Cortex of kidney (tissue), 1 donor: ENCODE data around the gene CLEC18B.
"Not testable (repeated sequence)": the region's sequence is repeated elsewhere in the genome, so short reads cannot be mapped to it uniquely, and the experiment has no call there.

Experiments
- DNase-seq: peaks from one replicate; lab custom pipeline; 2025; lab: John Stamatoyannopoulos, UW

Gene CLEC18B

GRCh38 chr16:74443624-74444346 is 22.5 kb upstream of the CLEC18B start:
- DNase-seq: not testable (repeated sequence)

GRCh38 chr16:74439685-74440084 is 18.4 kb upstream of the CLEC18B start:
- no peak for DNase-seq

GRCh38 chr16:74438492-74438979 is 17.3 kb upstream of the CLEC18B start:
- no peak for DNase-seq

- no peak for DNase-seq
These were observed 10.2 kb upstream of the CLEC18B start for GRCh38 chr16:74431516-74431915.

DNA sequence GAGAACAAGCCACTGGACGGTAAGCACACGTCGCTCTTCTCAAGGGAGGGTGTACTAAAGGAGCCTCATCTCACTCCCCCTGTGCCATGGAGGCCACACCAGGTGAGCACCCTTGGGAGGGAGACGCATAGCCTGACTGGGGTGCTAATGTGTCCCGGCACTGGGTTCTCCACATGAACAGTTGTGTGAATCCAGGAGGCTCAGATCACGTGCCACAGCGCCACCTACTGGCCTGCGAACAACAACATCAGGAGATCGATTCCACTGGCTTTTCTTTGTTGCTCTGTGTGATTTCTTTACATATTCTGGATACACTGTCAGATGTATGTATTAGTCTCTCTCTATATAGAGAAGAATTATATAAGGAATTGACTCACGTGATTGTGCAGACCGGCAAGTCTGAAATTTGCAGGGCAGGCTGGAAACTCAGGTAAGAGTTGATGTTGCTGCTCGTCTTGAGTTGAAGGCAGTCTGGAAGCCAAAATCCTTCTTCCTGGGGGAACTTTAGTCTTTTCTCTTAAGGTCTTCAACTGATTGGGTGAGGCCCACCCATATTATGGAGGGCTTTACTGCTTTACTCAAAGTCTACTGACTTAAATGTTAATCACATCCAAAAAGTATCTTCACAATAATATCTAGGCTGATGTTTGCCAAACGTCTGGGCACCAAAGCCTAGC is 8.9 kb upstream of the CLEC18B start:
- not testable (repeated sequence) for DNase-seq

- not testable (repeated sequence) for DNase-seq
These were observed 7.2 kb upstream of the CLEC18B start for GRCh38 chr16:74428493-74428892.

DNA sequence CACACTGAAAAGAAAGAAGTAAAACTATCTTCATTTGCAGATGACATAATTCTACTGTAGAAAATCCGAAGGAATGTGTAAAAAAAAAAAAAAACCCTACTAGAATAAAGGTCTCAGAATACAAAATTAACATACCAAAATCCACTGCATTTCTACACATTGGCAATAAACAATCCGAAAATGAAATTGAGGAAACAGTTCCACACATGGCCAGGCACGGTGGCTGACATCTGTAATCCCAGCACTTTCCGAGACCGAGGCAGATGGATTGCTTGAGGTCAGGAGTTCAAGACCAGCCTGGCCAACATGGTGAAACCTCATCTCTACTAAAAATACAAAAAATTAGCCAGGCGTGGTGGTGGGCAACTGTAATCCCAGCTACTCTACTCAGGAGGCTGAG is 4.5 kb upstream of the CLEC18B start:
- DNase-seq: not testable (repeated sequence)

DNA sequence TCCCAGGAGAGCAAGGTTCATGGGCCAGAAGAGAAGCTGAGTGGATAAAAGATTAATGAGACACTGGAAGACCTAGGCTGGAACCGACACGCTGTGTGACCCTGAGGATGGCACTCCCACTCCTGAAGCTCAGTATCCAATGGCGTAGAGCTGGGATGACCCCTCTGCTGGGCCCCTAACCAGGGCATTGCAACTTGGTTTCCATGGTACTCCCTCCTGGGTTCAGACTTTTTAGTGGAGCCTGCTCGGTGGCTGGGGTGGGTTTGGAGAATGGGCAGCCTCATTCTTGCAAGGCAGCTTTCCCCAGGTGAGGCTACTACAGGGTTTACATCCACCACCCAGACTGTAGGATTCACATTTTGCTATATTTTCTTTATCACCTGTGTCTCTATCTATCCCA is 2.4 kb upstream of the CLEC18B start:
- DNase-seq: not testable (repeated sequence)

- DNase-seq: not testable (repeated sequence)
These were observed 808 bp upstream of the CLEC18B start for GRCh38 chr16:74422086-74422485.

DNA sequence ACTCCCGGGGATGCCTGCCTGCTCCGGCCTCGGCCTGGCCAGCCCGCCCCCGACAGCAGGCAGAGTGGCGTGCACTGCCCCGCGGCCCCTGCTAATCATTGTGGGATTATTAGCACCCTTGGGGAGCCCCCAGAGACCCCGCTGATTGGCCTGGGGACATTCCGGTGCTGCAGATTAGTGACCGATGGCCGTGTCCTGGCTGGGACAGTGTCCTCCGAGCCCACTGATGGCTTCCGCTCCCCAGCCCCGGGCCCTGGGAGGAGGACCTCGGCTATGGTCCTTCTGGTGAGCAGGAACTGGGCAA is 156 bp upstream of the CLEC18B start:
- DNase-seq: not testable (repeated sequence)

- not testable (repeated sequence) for DNase-seq
These were observed 1.5 kb downstream of the CLEC18B start for GRCh38 chr16:74419811-74420210.

GRCh38 chr16:74417897-74418296 is 3.4 kb downstream of the CLEC18B start:
- not testable (repeated sequence) for DNase-seq

- DNase-seq: not testable (repeated sequence)
These were observed 7.4 kb downstream of the CLEC18B start for GRCh38 chr16:74413920-74414319.

GRCh38 chr16:74413485-74413884 is 7.8 kb downstream of the CLEC18B start:
- DNase-seq: not testable (repeated sequence)

- not testable (repeated sequence) for DNase-seq
These were observed 8.4 kb downstream of the CLEC18B start for GRCh38 chr16:74412775-74413390.

- not testable (repeated sequence) for DNase-seq
These were observed 9.0 kb downstream of the CLEC18B start for GRCh38 chr16:74412138-74412774.

DNA sequence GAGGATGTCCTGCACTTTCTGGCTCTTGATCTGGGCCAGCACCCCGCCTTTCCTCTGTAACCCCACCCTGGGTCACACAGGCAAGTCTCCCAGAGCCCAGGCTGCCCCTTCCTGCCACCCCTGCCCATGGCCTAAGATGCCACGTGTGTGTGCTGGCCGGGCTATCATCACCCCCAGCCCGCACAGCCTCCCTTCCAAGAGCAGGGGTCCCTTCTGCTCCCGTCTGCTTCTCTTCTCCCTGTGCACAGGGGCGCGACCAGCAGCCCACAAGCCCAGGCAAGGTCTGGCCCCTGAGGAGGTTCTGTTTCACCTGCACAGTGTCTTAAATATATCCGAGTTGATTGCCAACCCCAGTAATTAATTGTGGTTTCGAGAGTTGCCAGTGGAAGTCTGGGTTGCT is 10.3 kb downstream of the CLEC18B start:
- not testable (repeated sequence) for DNase-seq

GRCh38 chr16:74410057-74410957 is 11.0 kb downstream of the CLEC18B start:
- not testable (repeated sequence) for DNase-seq

DNA sequence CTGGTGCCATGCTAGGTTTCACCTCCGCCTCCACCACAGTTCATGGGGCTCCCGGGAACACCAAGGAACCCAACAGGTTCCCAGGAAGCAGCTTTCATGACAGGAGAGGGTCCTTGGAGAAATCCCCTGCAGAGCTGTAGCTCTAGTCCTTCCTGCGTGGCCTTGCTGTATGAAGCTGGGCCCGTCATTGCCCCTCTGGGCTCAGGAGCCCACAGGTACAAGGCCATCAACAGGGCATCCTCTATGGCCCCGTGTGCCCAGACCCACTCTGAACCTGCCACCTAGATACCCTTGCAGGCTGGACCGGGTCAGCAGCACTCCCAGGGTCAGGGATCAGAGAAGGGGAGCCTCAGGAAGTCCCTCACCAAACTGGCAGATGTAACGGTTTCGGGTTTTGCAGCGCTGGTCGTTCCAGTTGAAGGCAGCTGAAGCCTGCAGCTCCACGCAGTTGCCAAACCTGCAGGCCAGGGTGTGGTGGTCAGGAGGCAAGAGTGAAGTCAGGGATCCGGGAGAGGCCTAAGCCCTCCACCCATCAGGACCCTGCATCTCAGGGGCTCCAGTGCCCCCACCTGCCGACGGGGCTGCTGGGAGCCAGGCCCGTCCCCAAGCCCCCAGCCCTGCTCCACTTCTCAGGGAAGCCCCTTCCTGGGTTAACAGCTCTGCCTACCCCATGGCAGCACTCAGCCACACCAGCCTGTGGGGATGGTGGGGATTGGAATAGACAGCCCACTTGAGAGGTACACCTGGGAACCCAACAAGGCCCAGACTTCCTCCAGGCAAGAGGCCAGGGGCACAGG is 11.9 kb downstream of the CLEC18B start:
- DNase-seq: not testable (repeated sequence)

DNA sequence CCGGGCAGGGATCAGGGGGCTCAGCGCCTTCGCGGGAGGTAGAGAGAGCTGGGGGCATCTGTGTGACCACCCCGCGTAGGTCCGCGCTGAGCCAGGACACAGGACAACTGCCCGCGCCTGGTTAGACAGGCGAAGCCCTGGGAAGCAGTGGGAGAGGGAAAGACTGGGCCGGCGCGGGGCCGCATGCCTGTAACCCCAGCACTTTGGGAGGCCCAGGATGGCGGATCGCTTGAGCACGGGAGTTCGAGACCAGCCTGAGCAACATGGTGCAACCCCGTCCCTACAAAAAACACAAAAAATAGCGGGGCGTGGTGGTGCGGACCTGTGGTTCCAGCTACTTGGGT is 13.9 kb downstream of the CLEC18B start:
- DNase-seq: not testable (repeated sequence)
